GM18873 (cell line): ENCODE results near the gene SH3PXD2A.

Source experiments
- ATAC-seq: cut with Tn5 transposase; IDR thresholded peaks from one replicate; pipeline ENCODE4 v1.9.1; 2021; ENCODE audit warnings: mild to moderate bottlenecking, moderate library complexity, moderate number of reproducible peaks; ENCODE audit not compliant: unreplicated experiment, low FRiP score

SH3PXD2A gene

GRCh38 chr10:103713676-103714075 lies 141.7 kb downstream of the SH3PXD2A start:
- no peak for ATAC-seq

DNA sequence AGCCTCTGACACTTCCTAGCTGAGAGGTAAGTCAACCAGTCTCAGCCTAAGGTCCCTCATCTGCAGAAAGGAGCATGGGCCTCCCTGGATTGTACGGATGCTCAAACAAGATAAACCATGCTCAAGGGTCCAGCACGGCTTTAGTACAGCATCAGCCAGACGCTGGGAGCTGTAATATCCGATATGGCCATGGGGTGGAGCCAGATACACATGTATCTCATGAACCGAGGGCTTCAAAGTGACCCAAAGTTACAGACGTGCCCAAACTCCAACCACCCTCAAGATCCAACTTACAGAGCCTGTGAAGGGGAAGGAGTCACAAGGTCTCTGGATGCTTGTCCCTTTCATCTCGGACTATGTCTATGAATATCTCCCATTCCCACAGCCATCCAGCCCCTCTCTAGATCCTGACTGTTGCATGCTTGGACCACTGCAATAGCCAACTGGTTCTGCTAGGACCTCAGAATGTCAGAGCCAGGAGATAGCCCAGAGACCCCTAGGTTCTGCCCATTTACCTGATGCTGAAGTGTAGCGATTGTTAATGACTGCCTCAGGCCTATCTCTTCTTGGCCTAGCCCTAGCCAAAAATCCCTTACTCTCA lies 142.4 kb downstream of the SH3PXD2A start:
- no peak for ATAC-seq

DNA sequence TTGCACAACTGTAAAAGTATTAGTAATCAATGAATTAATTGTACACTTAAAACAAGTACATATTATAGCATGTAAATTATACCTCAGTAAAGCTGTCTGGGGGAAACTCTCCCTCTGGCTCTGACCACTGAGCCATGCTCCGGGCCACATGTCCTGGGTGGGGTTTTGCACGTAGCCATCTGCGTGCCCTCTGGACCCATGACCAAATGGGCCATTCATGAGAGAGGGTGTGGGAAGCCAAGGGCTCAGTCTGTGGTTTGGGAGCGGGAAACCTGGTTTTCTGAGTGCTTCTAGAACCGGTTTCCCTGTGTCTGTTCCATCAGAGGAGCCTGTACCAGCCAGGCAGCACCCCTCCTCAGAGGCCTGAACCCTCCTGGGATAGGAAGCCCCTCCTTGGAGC lies 143.2 kb downstream of the SH3PXD2A start:
- ATAC-seq = no peak

GRCh38 chr10:103711351-103711994 lies 143.9 kb downstream of the SH3PXD2A start:
- no peak for ATAC-seq

- ATAC-seq = no peak
Observed at GRCh38 chr10:103710490-103710889, 144.9 kb downstream of the SH3PXD2A start.

DNA sequence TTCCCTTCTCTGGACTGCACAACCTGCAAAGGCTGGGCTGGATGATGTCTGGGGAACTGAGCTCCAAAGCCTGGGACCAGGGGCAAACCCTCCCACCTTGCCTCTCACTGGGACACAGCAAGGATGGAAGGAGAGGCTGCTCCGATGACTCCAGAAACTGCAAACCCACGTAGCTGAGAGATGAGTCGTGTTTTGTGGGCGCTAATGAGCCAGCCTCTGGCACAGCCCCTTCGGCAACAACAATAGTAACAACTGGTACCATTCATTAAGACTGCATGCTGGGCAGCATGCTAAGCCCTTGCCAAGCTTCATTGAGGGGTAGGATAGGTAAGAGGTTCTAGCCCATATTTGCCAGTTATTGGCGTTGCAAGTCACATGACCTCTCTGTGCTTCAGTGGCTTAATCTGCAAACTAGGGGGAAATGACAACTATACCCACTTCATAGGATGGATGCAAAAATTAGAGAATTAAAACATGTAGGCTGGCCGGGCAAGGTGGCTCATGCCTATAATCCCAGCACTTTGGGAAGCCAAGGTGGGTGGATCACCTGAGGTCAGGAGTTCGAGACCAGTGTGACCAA lies 145.9 kb downstream of the SH3PXD2A start:
- no peak for ATAC-seq

- ATAC-seq = no peak
Observed at GRCh38 chr10:103708627-103709288, 146.6 kb downstream of the SH3PXD2A start.

- ATAC-seq = no peak
Observed at GRCh38 chr10:103707956-103708626, 147.3 kb downstream of the SH3PXD2A start.

DNA sequence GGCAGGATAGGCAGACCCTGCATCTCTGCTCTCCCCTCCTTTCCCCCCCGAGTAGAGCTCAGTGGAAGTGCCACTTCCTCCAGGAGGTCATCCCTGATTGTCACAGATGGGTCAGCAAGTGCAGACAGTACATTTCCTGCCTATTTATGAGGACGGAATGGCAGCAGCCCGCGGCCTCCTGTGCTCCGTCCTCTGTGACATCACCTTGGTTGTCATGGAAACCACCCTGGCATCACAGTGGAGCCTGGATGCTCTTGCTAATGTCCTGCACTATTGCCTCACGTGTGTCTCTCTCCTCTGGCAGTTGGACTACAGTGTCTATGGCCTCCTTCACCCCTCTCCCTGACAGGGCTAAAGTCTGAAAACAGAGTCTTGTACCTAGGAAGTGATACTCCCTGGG lies 148.6 kb downstream of the SH3PXD2A start:
- no peak for ATAC-seq

GRCh38 chr10:103706047-103706446 lies 149.3 kb downstream of the SH3PXD2A start:
- ATAC-seq = no peak

DNA sequence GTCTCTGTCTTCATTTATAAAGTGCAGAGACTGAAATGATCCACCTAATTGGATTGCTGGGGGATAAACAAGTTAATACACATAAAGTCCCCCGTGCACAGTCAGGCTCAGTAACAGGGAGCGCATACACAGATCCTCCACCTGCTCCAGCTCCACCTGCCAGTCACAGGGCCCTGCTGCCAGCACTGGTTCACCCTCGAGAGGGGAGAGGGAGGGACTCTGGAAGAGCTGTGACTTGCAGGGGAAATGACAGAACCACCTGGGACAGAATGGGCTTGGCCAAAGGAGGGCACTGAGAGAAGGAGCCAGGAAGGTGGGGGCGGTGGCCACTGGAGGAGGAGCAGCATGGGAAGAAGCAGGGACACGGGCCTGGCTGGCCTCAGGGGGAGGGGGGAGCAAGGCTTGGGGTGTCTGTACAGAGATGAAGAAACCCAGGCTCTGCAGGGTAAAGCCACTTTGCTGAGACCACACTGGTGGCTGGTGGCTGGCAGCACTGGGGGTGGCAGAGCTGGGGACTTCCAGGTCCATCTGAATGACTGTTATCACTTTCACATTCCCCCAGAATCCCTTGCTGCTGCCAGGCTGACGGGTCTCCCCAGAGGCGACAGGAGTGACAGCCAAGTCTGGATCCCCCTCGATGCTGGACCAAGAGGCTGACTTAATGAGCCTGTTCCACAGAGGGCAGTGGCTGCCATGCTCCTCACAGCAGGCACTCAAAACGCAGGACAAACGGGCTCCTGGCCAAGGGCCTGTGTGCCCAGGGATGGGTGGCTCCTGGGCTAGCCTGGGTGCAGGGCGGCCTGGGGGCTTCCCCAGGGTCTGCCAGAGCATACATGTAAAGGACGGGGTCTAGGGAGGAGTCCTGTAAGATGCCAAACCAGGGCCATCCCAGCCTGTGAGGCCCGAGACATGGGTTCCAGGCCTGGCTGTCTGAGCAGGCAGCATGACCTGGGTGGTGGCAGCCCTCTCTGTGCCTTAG lies 151.1 kb downstream of the SH3PXD2A start:
- ATAC-seq = no peak

GRCh38 chr10:103701380-103702222 lies 153.8 kb downstream of the SH3PXD2A start:
- no peak for ATAC-seq

- no peak for ATAC-seq
Observed at GRCh38 chr10:103700436-103700715, 155.0 kb downstream of the SH3PXD2A start.

GRCh38 chr10:103699611-103700435 lies 155.6 kb downstream of the SH3PXD2A start:
- no peak for ATAC-seq

- ATAC-seq = no peak
Observed at GRCh38 chr10:103698266-103698665, 157.1 kb downstream of the SH3PXD2A start.

- no peak for ATAC-seq
Observed at GRCh38 chr10:103697787-103698186, 157.6 kb downstream of the SH3PXD2A start.

DNA sequence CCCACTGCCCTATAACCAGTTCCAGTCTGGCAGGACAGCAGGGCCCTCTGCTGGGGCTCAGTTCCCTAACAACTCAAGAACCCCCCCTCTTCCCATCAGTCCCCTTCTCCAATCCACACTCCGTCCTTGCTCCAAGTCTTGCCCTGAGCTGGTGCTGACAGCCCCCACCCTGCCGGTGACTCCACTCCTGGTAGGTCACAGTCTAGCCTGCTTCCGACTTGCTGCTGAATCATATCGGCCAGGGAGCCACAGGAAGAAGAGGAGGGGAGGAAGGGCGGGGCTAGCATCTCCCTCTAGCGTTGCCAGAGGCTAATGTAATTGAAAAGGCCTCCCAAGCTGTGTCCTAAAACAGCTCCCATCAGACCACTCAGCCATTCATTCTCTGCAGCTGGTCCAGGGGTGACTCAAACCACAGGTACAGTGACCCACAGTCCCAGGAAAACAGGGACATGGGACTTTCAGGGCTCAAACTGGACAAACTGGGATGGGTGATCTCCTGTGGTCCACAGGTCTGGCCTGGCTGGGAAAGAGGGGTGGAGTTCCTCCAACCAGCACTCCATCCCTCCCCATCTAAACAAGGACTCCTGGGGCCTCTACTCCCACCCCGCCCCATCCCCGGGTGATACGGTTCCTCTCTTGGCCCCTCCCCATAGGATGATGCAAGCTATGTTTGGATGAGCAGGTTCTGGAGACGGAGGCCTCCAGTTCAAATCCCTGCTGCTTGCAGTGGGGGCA lies 158.8 kb downstream of the SH3PXD2A start:
- no peak for ATAC-seq

DNA sequence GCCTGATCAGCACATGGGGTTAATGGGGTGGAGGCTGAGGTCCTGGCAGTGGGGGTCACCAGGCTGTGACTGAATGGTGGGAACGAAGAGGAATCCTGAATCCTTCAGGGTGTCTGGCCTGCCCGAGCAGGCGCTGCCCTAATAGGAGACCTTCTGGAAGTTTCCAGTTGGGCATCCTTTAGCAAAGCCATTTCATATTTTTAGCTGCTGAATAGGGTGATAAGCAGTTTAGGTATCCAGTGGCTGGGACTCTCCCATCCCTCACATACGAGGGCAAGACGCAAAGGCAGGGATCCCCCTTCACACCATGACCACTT lies 159.3 kb downstream of the SH3PXD2A start:
- no peak for ATAC-seq
